ENCODE data around the gene SGIP1. TPM values are rescaled to one million over a fixed set of nuclear protein-coding genes. Genes with fewer than 3 reads are reported as not detected.

SGIP1 gene
- total RNA-seq, 1 donor from 2014 or later: 31.8 TPM

GRCh38 chr1:66773227-66773626 is 239.3 kb downstream of the SGIP1 start:
- no peaks in the 10 kb centered on the region for H3K9me3 Mint-ChIP-seq (ENCODE audit: low read depth)

DNA sequence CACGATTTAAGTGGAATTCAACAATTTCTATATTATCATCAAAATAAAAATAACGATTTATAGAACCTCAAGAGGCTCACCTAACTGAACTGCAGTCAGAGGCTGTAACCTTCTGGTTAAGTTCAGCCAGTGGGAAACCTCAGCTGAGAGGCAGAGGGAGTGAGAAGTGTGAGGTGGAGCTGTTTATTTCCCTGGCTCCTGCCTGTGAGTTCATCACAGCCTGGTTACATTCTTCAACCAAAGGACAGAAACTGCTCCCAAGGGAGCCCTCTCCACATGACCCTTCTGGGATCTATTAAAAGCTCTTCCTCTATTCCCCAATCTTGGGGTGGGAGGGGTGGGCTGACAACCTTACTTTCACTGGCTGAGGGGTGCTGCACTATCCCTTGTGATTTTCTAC is 240.5 kb downstream of the SGIP1 start:
- no peak for DNase-seq (ENCODE audit: low spot score)
- TF ChIP-seq, protein P1, sequence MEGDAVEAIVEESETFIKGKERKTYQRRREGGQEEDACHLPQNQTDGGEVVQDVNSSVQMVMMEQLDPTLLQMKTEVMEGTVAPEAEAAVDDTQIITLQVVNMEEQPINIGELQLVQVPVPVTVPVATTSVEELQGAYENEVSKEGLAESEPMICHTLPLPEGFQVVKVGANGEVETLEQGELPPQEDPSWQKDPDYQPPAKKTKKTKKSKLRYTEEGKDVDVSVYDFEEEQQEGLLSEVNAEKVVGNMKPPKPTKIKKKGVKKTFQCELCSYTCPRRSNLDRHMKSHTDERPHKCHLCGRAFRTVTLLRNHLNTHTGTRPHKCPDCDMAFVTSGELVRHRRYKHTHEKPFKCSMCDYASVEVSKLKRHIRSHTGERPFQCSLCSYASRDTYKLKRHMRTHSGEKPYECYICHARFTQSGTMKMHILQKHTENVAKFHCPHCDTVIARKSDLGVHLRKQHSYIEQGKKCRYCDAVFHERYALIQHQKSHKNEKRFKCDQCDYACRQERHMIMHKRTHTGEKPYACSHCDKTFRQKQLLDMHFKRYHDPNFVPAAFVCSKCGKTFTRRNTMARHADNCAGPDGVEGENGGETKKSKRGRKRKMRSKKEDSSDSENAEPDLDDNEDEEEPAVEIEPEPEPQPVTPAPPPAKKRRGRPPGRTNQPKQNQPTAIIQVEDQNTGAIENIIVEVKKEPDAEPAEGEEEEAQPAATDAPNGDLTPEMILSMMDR (IDR thresholded peaks at IDR 0.05): no peak
- H3K27me3 Mint-ChIP-seq (ENCODE audit: low read depth): peaks cover 7% of the 10 kb centered on the region
- H3K4me3 Mint-ChIP-seq (ENCODE audit: unreplicated experiment): no peak overlapping the region
- H3K4me1 Mint-ChIP-seq (ENCODE audit: low read depth): no peaks in the 10 kb centered on the region
- no peak overlapping the region for H3K27ac Mint-ChIP-seq (ENCODE audit: unreplicated experiment)
- H3K9me3 Mint-ChIP-seq (ENCODE audit: low read depth): no peaks in the 10 kb centered on the region
- no peaks in the 10 kb centered on the region for H3K36me3 Mint-ChIP-seq (ENCODE audit: low read depth)

More at GRCh38 chr1:66773227-66773626, 239.3 kb downstream of the SGIP1 start:
- DNase-seq (ENCODE audit: low spot score): no peak
- Mint-ChIP-seq H3K4me1 (ENCODE audit: low read depth) (no peaks in the 10 kb centered on the region), H3K27ac (ENCODE audit: unreplicated experiment) (no peak overlapping the region), H3K4me3 (ENCODE audit: unreplicated experiment) (no peak overlapping the region), H3K27me3 (ENCODE audit: low read depth) (peaks cover 2% of the 10 kb centered on the region), H3K36me3 (ENCODE audit: low read depth) (no peaks in the 10 kb centered on the region)
- TF ChIP-seq, protein P1 (IDR thresholded peaks at IDR 0.05): no peak

- Mint-ChIP-seq H3K9me3 (ENCODE audit: low read depth) (peaks cover 4% of the 10 kb centered on the region), H3K36me3 (ENCODE audit: low read depth) (no peaks in the 10 kb centered on the region), H3K27me3 (ENCODE audit: low read depth) (peaks cover 8% of the 10 kb centered on the region), H3K4me3 (ENCODE audit: unreplicated experiment) (no peak overlapping the region), H3K27ac (ENCODE audit: unreplicated experiment) (no peak overlapping the region), H3K4me1 (ENCODE audit: low read depth) (no peaks in the 10 kb centered on the region)
- TF ChIP-seq, protein P1 (IDR thresholded peaks at IDR 0.05): no peak
- DNase-seq (ENCODE audit: low spot score): no peak
These were observed 241.7 kb downstream of the SGIP1 start for GRCh38 chr1:66775646-66776045.

GRCh38 chr1:66777831-66778230 is 243.9 kb downstream of the SGIP1 start:
- Mint-ChIP-seq H3K27me3 (ENCODE audit: low read depth) (peaks cover 8% of the 10 kb centered on the region), H3K9me3 (ENCODE audit: low read depth) (peaks cover 8% of the 10 kb centered on the region), H3K27ac (ENCODE audit: unreplicated experiment) (no peak overlapping the region), H3K4me1 (ENCODE audit: low read depth) (no peaks in the 10 kb centered on the region), H3K4me3 (ENCODE audit: unreplicated experiment) (no peak overlapping the region), H3K36me3 (ENCODE audit: low read depth) (no peaks in the 10 kb centered on the region)
- no peak for DNase-seq (ENCODE audit: low spot score)
- TF ChIP-seq, protein P1 (IDR thresholded peaks at IDR 0.05): no peak

DNA sequence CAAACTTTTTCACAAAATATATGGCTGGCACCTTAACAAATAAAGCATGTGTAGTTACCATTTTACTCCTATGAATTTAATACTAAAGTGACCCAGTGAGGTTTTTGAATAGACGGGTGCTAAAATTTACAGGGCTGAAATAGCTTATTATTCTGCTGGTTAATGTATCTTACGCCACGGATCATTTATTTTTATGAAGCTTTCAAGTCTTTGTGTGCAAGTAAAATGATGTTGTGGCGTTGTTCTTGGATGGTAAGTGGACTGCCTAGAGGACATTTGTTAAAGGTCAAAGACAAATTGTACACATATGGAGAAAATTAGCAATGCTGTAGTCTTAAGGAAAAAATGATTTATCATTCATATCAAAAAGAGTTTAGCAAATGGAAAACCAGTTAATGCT is 244.3 kb downstream of the SGIP1 start:
- TF ChIP-seq, protein P1 (IDR thresholded peaks at IDR 0.05): no peak
- Mint-ChIP-seq H3K9me3 (ENCODE audit: low read depth) (peaks cover 8% of the 10 kb centered on the region), H3K27ac (ENCODE audit: unreplicated experiment) (no peak overlapping the region), H3K36me3 (ENCODE audit: low read depth) (no peaks in the 10 kb centered on the region), H3K4me3 (ENCODE audit: unreplicated experiment) (no peak overlapping the region), H3K4me1 (ENCODE audit: low read depth) (no peaks in the 10 kb centered on the region), H3K27me3 (ENCODE audit: low read depth) (peaks cover 8% of the 10 kb centered on the region)
- no peak for DNase-seq (ENCODE audit: low spot score)
